OCI-LY3 (cell line): ENCODE measurements around the gene BLM.
"Not testable (repeated sequence)": the region's sequence is repeated elsewhere in the genome, so short reads cannot be mapped to it uniquely, and the experiment has no call there.

ENCODE experiments used
- CTCF ChIP-seq: fragments of 200-600, 300-600 bp; sonication (generic); IDR thresholded peaks from 2 replicates; pipeline ENCODE4 v1.5.1; 2014; ENCODE audit warnings: antibody characterized with exemption, low read length, low read depth
- EZH2phosphoT487 ChIP-seq: fragments of 200-600 bp; shearing (Covaris generic); IDR thresholded peaks from 2 replicates; pipeline ENCODE4 v1.6.1; 2018; ENCODE audit warnings: antibody characterized with exemption, mixed run types, low read depth

DNA sequence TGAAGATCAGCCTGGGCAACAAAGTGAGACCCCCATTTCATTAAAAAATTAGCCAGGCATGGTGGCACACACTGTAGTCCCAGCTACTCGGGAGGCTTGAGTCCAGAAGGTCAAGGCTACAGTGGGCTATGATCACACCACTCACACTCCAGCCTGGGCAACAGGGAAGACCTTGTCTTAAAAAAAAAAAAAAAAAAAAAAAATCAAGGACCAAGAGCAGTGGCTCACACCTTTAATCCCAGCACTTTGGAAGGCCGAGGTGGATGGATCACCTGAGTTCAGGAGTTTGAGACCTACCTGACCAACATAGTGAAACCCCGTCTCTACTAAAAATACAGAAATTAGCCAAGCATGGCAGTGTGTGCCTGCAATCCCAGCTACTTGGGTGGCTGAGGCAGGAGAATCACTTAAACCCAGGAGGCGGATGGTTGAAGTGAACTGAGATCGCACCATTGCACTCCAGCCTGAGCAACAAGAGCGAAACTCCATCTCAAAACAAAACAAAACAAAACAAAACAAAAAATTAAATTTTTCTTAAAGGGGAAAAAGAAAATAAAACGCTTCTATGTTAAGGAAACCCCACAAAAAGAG lies 49.3 kb upstream of the BLM start:
- not testable (repeated sequence) for TF ChIP-seq CTCF, EZH2phosphoT487
